K562 (cell line): ENCODE results near the gene DOCK1.

Experiments used
- EP300 ChIP-seq: IDR thresholded peaks from 2 replicates; pipeline ENCODE4 v1.6.1; 2012; ENCODE audit warnings: low read length, improper control_type of control experiment
- GTF2F1 ChIP-seq: IDR thresholded peaks from 2 replicates; pipeline ENCODE4 v1.6.1; 2011; ENCODE audit warnings: low read depth, low read length, improper control_type of control experiment
- TF ChIP-seq, protein P1 (sequence below): IDR thresholded peaks from 3 replicates; pipeline ENCODE4 v1.6.1; 2011; ENCODE audit warnings: borderline replicate concordance, mild to moderate bottlenecking, moderate library complexity; ENCODE audit not compliant: insufficient read length; ENCODE audit errors: extremely low read depth

DNA sequence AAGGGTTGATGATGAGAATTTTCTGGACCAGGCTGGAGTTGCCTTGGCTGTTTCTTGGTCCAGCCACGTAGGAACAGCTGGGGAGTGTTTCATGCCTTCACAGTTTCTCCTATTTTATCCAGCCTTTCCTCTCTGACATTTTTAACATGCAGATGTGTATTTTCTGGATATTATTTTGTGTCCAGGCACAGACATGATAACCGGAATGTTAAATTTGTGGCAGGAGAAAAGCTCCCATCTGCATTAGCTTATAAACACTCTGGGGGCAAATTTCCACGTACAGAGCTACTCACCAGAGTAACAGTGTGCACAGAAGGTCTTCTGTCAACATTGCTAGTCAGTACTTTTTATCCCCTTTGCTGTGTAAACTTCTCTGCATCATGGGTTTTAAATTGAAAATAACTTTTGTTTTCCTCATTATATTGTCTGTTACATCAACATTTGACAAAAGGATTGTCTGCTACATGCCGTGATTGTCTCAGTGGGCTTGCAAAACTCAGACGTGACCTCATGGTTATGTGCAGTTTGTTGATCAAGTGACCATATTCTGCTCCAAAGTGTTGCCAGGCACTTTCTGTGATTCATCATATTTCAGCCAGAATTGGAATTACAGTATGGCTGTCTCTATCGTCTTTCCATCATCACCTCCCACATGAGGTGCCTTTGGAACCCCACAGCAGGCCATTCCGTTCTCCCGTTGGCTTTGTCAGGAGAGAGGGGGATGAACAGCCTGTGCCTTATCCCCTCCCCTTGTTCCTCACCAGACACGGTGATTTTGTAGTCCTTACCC, 249.8 kb downstream of the DOCK1 start:
- TF ChIP-seq EP300 (no peak), GTF2F1 (no peak)
- TF ChIP-seq, protein P1, sequence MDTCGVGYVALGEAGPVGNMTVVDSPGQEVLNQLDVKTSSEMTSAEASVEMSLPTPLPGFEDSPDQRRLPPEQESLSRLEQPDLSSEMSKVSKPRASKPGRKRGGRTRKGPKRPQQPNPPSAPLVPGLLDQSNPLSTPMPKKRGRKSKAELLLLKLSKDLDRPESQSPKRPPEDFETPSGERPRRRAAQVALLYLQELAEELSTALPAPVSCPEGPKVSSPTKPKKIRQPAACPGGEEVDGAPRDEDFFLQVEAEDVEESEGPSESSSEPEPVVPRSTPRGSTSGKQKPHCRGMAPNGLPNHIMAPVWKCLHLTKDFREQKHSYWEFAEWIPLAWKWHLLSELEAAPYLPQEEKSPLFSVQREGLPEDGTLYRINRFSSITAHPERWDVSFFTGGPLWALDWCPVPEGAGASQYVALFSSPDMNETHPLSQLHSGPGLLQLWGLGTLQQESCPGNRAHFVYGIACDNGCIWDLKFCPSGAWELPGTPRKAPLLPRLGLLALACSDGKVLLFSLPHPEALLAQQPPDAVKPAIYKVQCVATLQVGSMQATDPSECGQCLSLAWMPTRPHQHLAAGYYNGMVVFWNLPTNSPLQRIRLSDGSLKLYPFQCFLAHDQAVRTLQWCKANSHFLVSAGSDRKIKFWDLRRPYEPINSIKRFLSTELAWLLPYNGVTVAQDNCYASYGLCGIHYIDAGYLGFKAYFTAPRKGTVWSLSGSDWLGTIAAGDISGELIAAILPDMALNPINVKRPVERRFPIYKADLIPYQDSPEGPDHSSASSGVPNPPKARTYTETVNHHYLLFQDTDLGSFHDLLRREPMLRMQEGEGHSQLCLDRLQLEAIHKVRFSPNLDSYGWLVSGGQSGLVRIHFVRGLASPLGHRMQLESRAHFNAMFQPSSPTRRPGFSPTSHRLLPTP = no peak
